H1 (cell line): ENCODE results near the gene PRKAR2A. TPM values are rescaled to one million over a fixed set of nuclear protein-coding genes. Genes with fewer than 3 reads are reported as not detected.

ENCODE experiments used
- CTCF ChIA-PET: fragments of 300-600 bp; sonication (Branson Sonifier 250); formaldehyde crosslinking; loops from one replicate; lab custom pipeline; 2021; ENCODE audit not compliant: partially characterized antibody; lab: Charles Lee
- POLR2A ChIA-PET: fragments of 300-600 bp; sonication (Branson Sonifier 250); formaldehyde crosslinking; loops from one replicate; lab custom pipeline; 2021; ENCODE audit warnings: inconsistent platforms; ENCODE audit not compliant: partially characterized antibody; lab: Charles Lee
- DNase-seq, 2 experiments: peaks; one replicate each; pipeline versions ENCODE4 v3.0.0 to v3.0.0-alpha.2; 2010 to 2022; ENCODE audit warnings: low spot score in 2 of 2, low read depth in 1 of 2, mixed read lengths in 1 of 2
- FAIRE-seq: peaks from 2 replicates; lab custom pipeline; 2011; peaks lifted over from hg19 to GRCh38; lab: Jason Lieb, UNC
- H2AFZ ChIP-seq: 2 replicates; pipeline ENCODE4 v1.8.1; 2012; ENCODE audit warnings: low read length, inconsistent platforms
- H2AK5ac ChIP-seq: 2 replicates; pipeline ENCODE4 v1.6.1; 2013; ENCODE audit warnings: low read depth, low read length
- H2BK120ac ChIP-seq: replicated peaks from 2 replicates; pipeline ENCODE3; 2013; ENCODE audit warnings: low read depth, low read length, inconsistent platforms
- H2BK12ac ChIP-seq: 2 replicates; pipeline ENCODE4 v1.6.1; 2013; ENCODE audit warnings: low read depth, low read length
- H2BK15ac ChIP-seq: 2 replicates; pipeline ENCODE4 v1.6.1; 2013; ENCODE audit warnings: low read length
- H2BK20ac ChIP-seq: 2 replicates; pipeline ENCODE4 v1.6.1; 2013; ENCODE audit warnings: low read length
- H2BK5ac ChIP-seq: 2 replicates; pipeline ENCODE4 v1.6.1; 2013; ENCODE audit warnings: low read depth, low read length
- H3K14ac ChIP-seq: 2 replicates; pipeline ENCODE4 v1.6.1; 2013; ENCODE audit warnings: inconsistent platforms; ENCODE audit not compliant: insufficient read length
- H3K18ac ChIP-seq: 2 replicates; pipeline ENCODE4 v1.6.1; 2013; ENCODE audit warnings: low read length; ENCODE audit errors: extremely low read depth
- H3K23ac ChIP-seq: 2 replicates; pipeline ENCODE4 v1.6.1; 2013; ENCODE audit warnings: inconsistent platforms; ENCODE audit not compliant: insufficient read length
- H3K23me2 ChIP-seq: 2 replicates; pipeline ENCODE4 v1.6.1; 2013; ENCODE audit warnings: low read depth, low read length
- H3K27ac ChIP-seq: 2 replicates; pipeline ENCODE4 v1.6.1; 2011; ENCODE audit warnings: low read depth, low read length, inconsistent platforms
- H3K27me3 ChIP-seq, 4 experiments: replicated peaks in 1 of 4; 1 replicate in 1 of 4; 2 replicates in 3 of 4; pipeline versions ENCODE4 v1.6.1 to v1.8.1; 2011 to 2013; ENCODE audit warnings: low read length in 3 of 4, mild to moderate bottlenecking in 3 of 4, inconsistent platforms in 2 of 4, mixed read lengths in 2 of 4, moderate library complexity in 1 of 4; ENCODE audit not compliant: control insufficient read depth in 3 of 4, insufficient read depth in 3 of 4; ENCODE audit errors: extremely low read depth in 1 of 4
- H3K36me3 ChIP-seq, 4 experiments: 2 replicates each; pipeline versions ENCODE4 v1.6.1 to v1.8.1; 2011 to 2013; ENCODE audit warnings: mild to moderate bottlenecking in 4 of 4, low read length in 3 of 4, moderate library complexity in 2 of 4, control low read depth in 1 of 4, inconsistent platforms in 1 of 4; ENCODE audit not compliant: insufficient read depth in 4 of 4, control insufficient read depth in 2 of 4
- H3K4ac ChIP-seq: replicated peaks from 2 replicates; pipeline ENCODE3; 2013; ENCODE audit warnings: low read length, low read depth, mixed read lengths, inconsistent platforms; ENCODE audit not compliant: insufficient read length
- H3K4me1 ChIP-seq, 4 experiments: replicated peaks in 1 of 4; 1 replicate in 1 of 4; 2 replicates in 3 of 4; pipeline versions ENCODE4 v1.6.1 to v1.8.1; 2011 to 2013; ENCODE audit warnings: low read length in 3 of 4, inconsistent platforms in 2 of 4, mixed read lengths in 1 of 4; ENCODE audit not compliant: insufficient read depth in 4 of 4, control insufficient read depth in 3 of 4
- H3K4me2 ChIP-seq, 2 experiments: 2 replicates each; pipeline versions ENCODE4 v1.6.1 to v1.8.1; 2011 to 2013; ENCODE audit warnings: low read depth in 2 of 2, low read length in 2 of 2, control low read depth in 1 of 2, inconsistent platforms in 1 of 2, mild to moderate bottlenecking in 1 of 2; ENCODE audit not compliant: insufficient read depth in 1 of 2
- H3K4me3 ChIP-seq, 4 experiments: fragments of 200-600, 300-600 bp in 1 of 4; sonication (generic), shearing (Covaris generic), sonication (Bioruptor Twin) in 1 of 4; 2 replicates each; pipeline versions ENCODE4 v1.5.1 to v1.8.1; 2011 to 2016; ENCODE audit warnings: low read length in 4 of 4, low read depth in 3 of 4, control low read depth in 2 of 4, inconsistent platforms in 2 of 4, mild to moderate bottlenecking in 2 of 4, mixed read lengths in 1 of 4, moderate library complexity in 1 of 4; ENCODE audit not compliant: insufficient read depth in 2 of 4; ENCODE audit errors: extremely low read depth in 1 of 4
- H3K56ac ChIP-seq: replicated peaks from 2 replicates; pipeline ENCODE3; 2013; ENCODE audit warnings: low read depth, mild to moderate bottlenecking, mixed read lengths, low read length, inconsistent platforms; ENCODE audit not compliant: insufficient read length
- H3K79me1 ChIP-seq: 2 replicates; pipeline ENCODE4 v1.6.1; 2013; ENCODE audit warnings: low read depth, low read length, control low read depth
- H3K79me2 ChIP-seq, 2 experiments: 2 replicates each; pipeline versions ENCODE4 v1.6.1 to v1.8.1; 2012 to 2013; ENCODE audit warnings: low read length in 2 of 2, mild to moderate bottlenecking in 2 of 2, inconsistent platforms in 1 of 2; ENCODE audit not compliant: insufficient read depth in 2 of 2, control insufficient read depth in 1 of 2
- H3K9ac ChIP-seq, 4 experiments: replicated peaks in 1 of 4; 1 replicate in 1 of 4; 2 replicates in 3 of 4; pipeline versions ENCODE4 v1.6.1 to v1.8.1; 2011 to 2013; ENCODE audit warnings: low read depth in 3 of 4, low read length in 3 of 4, control low read depth in 2 of 4, mild to moderate bottlenecking in 2 of 4, moderate library complexity in 2 of 4, inconsistent platforms in 1 of 4; ENCODE audit errors: extremely low read depth in 1 of 4
- H3K9me3 ChIP-seq, 2 experiments: 2 replicates each; pipeline versions ENCODE4 v1.6.1 to v1.8.1; 2012 to 2013; ENCODE audit warnings: mild to moderate bottlenecking in 2 of 2, moderate library complexity in 2 of 2, control low read depth in 1 of 2, inconsistent platforms in 1 of 2, low read depth in 1 of 2, low read length in 1 of 2, mixed read lengths in 1 of 2; ENCODE audit not compliant: insufficient read depth in 2 of 2
- H4K20me1 ChIP-seq, 2 experiments: replicated peaks in 1 of 2; 2 replicates each; pipeline versions ENCODE3 to v1.8.1; 2011 to 2013; ENCODE audit warnings: inconsistent platforms in 2 of 2, low read length in 2 of 2, mild to moderate bottlenecking in 1 of 2; ENCODE audit not compliant: insufficient read depth in 2 of 2, control insufficient read depth in 1 of 2
- H4K5ac ChIP-seq: 2 replicates; pipeline ENCODE4 v1.6.1; 2013; ENCODE audit warnings: low read length, low read depth, mixed read lengths, inconsistent platforms; ENCODE audit not compliant: insufficient read length
- H4K8ac ChIP-seq: 2 replicates; pipeline ENCODE4 v1.8.0; 2013; ENCODE audit warnings: mild to moderate bottlenecking, moderate library complexity, low read length, inconsistent platforms; ENCODE audit not compliant: insufficient read depth; ENCODE audit errors: extremely low read depth
- H4K91ac ChIP-seq: replicated peaks from 2 replicates; pipeline ENCODE3; 2013; ENCODE audit warnings: low read length, mixed read lengths, inconsistent platforms; ENCODE audit not compliant: insufficient read length
- BACH1 ChIP-seq: IDR thresholded peaks from 2 replicates; pipeline ENCODE4 v1.6.1; 2012; ENCODE audit warnings: low read length, improper control_type of control experiment
- CHD1 ChIP-seq: IDR thresholded peaks from 2 replicates; pipeline ENCODE4 v1.6.1; 2012; ENCODE audit warnings: low read depth, low read length, improper control_type of control experiment
- FOSL1 ChIP-seq: IDR thresholded peaks from 2 replicates; pipeline ENCODE4 v1.6.1; 2011; ENCODE audit warnings: mild to moderate bottlenecking, low read depth, low read length, moderate library complexity; ENCODE audit not compliant: insufficient read depth
- RXRA ChIP-seq: IDR thresholded peaks from 2 replicates; pipeline ENCODE4 v1.6.1; 2011; ENCODE audit warnings: low read depth, mild to moderate bottlenecking, low read length, moderate library complexity; ENCODE audit not compliant: insufficient read depth
- SP2 ChIP-seq: IDR thresholded peaks from 2 replicates; pipeline ENCODE4 v1.6.1; 2012; ENCODE audit warnings: mild to moderate bottlenecking, low read length, inconsistent platforms
- WGBS, 2 experiments: shearing (Covaris generic) in 1 of 2; methylation state at CpG; one replicate each; pipeline versions ENCODE4 v1.1.6 to v1.1.7; 2013 to 2015; ENCODE audit warnings: low lambda C conversion rate in 2 of 2, mixed read lengths in 2 of 2, inconsistent platforms in 1 of 2, low coverage in 1 of 2, missing lambda C conversion rate in 1 of 2; ENCODE audit not compliant: insufficient replicate concordance in 2 of 2, insufficient coverage in 1 of 2, insufficient read length in 1 of 2; ENCODE audit errors: extremely low coverage in 1 of 2, missing lambda C conversion rate in 1 of 2; 5-methylcytosine and 5-hydroxymethylcytosine counted together
- polyA plus RNA-seq, 7 experiments: library from polyadenylated mRNA; depleted of rRNA in 3 of 7; stranded (reverse) in 5 of 7; unstranded in 2 of 7; fragments of >200 nt in 5 of 7; fragments of 200-250 nt in 2 of 7; gene quantifications; 1 replicate in 5 of 7; 2 replicates in 1 of 7; 4 replicates in 1 of 7; pipeline versions ENCODE4 v1.2.1 to v1.2.3, GENCODE V29; 2011 to 2013; ENCODE audit warnings: missing spikeins in 2 of 7, mixed read lengths in 2 of 7
- total RNA-seq: library from RNA; stranded (reverse); fragmentation: NEBNext Ultra II Directional; extraction: Animal tissue kit (Norgen Biotek cat#: 25700); gene quantifications from 2 replicates; pipeline ENCODE4 v1.2.1, GENCODE V29; 2021
- TF ChIP-seq, protein P1 (sequence below), 3 experiments: IDR thresholded peaks; 1 replicate in 2 of 3; 2 replicates in 1 of 3; pipeline versions ENCODE4 v1.5.1 to v1.6.1; 2011; ENCODE audit warnings: low read length in 3 of 3, mild to moderate bottlenecking in 3 of 3, inconsistent platforms in 2 of 3, low read depth in 1 of 3, moderate library complexity in 1 of 3; ENCODE audit not compliant: insufficient read depth in 1 of 3; ENCODE audit errors: control extremely low read depth in 1 of 3
- TF ChIP-seq, protein P2 (sequence below): IDR thresholded peaks from 2 replicates; pipeline ENCODE4 v1.6.1; 2012; ENCODE audit warnings: low read length, inconsistent platforms

PRKAR2A gene
- total and polyA plus RNA-seq, 2 of the 8 experiments (the other 6 are each of a cell fraction or from before 2014, with no cell fraction given), result 6.3 to 42.4 TPM

DNA sequence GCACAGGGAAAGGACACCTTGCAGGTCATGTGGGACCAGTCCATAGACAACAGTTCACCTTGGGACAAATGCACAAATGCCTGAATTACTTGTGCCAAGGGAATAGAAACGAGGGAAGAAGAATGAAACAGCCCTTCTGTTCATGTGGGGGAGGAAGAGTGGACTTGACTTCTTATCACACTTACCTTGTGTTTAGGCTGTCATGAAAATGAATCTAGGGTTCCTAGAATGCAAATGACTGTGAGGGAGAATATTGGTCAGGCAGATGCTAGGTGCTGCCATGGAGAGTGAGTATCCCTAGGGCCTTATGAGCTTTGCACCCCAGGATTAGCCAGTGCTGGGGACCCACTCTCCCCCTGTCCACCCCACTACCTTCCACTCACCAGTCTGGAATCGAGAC, 11.0 kb upstream of the PRKAR2A start:
- no peak overlapping the region for H4K91ac ChIP-seq
- H3K27me3 ChIP-seq, result no peaks in the 10 kb centered on the region
- H3K56ac ChIP-seq, result no peak overlapping the region
- no peak for DNase-seq
- H2BK20ac ChIP-seq, result no peak overlapping the region
- H3K18ac ChIP-seq, result no peak overlapping the region
- H3K4me2 ChIP-seq, result no peak overlapping the region
- CTCF ChIA-PET, result interaction anchor here (0.8 to 2.4 kb wide), 6 partner anchors 12 to 155 kb away, joined by 3 to 6 read pairs (median 3); partner anchors contain the start of genes ARIH2 and SLC25A20
- H3K14ac ChIP-seq, result no peak overlapping the region
- WGBS, 2 experiments, result 75% methylated on average over 2 of the region's 2 CpGs; no CpG with 5 or more reads in 1 of the 2 experiments
- H3K79me1 ChIP-seq, result no peaks in the 10 kb centered on the region
- H4K8ac ChIP-seq, result no peak overlapping the region
- H3K23me2 ChIP-seq, result no peaks in the 10 kb centered on the region
- no peak overlapping the region for H3K23ac ChIP-seq
- no peak overlapping the region for H2BK120ac ChIP-seq
- no peak overlapping the region for H4K5ac ChIP-seq
- H3K4me1 ChIP-seq, result no peaks in the 10 kb centered on the region
- no peak overlapping the region for H3K4me3 ChIP-seq
- H3K36me3 ChIP-seq, result no peaks in the 10 kb centered on the region
- H2BK15ac ChIP-seq, result no peak overlapping the region
- H3K79me2 ChIP-seq, result no peaks in the 10 kb centered on the region
- no peaks in the 10 kb centered on the region for H4K20me1 ChIP-seq
- no peak for TF ChIP-seq BACH1
- TF ChIP-seq FOSL1, result no peak
- TF ChIP-seq, protein P1, sequence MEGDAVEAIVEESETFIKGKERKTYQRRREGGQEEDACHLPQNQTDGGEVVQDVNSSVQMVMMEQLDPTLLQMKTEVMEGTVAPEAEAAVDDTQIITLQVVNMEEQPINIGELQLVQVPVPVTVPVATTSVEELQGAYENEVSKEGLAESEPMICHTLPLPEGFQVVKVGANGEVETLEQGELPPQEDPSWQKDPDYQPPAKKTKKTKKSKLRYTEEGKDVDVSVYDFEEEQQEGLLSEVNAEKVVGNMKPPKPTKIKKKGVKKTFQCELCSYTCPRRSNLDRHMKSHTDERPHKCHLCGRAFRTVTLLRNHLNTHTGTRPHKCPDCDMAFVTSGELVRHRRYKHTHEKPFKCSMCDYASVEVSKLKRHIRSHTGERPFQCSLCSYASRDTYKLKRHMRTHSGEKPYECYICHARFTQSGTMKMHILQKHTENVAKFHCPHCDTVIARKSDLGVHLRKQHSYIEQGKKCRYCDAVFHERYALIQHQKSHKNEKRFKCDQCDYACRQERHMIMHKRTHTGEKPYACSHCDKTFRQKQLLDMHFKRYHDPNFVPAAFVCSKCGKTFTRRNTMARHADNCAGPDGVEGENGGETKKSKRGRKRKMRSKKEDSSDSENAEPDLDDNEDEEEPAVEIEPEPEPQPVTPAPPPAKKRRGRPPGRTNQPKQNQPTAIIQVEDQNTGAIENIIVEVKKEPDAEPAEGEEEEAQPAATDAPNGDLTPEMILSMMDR (IDR thresholded peaks at IDR 0.05; ENCODE audit: control extremely low read depth in 1 of 3, insufficient read depth in 1 of 3, low read depth in 1 of 3, low read length in 3 of 3), result no peak
- no peak for TF ChIP-seq SP2
- TF ChIP-seq, protein P2, sequence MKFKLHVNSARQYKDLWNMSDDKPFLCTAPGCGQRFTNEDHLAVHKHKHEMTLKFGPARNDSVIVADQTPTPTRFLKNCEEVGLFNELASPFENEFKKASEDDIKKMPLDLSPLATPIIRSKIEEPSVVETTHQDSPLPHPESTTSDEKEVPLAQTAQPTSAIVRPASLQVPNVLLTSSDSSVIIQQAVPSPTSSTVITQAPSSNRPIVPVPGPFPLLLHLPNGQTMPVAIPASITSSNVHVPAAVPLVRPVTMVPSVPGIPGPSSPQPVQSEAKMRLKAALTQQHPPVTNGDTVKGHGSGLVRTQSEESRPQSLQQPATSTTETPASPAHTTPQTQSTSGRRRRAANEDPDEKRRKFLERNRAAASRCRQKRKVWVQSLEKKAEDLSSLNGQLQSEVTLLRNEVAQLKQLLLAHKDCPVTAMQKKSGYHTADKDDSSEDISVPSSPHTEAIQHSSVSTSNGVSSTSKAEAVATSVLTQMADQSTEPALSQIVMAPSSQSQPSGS, result no peak
- TF ChIP-seq RXRA, result no peak
- no peak for TF ChIP-seq CHD1
- TF ChIP-seq, all 59 proteins: peak for 0
- POLR2A ChIA-PET, result no interaction called here
- Histone ChIP-seq H3K9ac (no peak overlapping the region), H2AFZ (no peak overlapping the region), H3K9me3 (no peaks in the 10 kb centered on the region), H3K27ac (no peak overlapping the region), H2BK5ac (no peak overlapping the region), H2BK12ac (no peak overlapping the region), H2AK5ac (no peak overlapping the region), H3K4ac (no peak overlapping the region)
- no peak for FAIRE-seq
